Measurements from ENCODE around the gene PPFIA3.

PPFIA3 gene

DNA sequence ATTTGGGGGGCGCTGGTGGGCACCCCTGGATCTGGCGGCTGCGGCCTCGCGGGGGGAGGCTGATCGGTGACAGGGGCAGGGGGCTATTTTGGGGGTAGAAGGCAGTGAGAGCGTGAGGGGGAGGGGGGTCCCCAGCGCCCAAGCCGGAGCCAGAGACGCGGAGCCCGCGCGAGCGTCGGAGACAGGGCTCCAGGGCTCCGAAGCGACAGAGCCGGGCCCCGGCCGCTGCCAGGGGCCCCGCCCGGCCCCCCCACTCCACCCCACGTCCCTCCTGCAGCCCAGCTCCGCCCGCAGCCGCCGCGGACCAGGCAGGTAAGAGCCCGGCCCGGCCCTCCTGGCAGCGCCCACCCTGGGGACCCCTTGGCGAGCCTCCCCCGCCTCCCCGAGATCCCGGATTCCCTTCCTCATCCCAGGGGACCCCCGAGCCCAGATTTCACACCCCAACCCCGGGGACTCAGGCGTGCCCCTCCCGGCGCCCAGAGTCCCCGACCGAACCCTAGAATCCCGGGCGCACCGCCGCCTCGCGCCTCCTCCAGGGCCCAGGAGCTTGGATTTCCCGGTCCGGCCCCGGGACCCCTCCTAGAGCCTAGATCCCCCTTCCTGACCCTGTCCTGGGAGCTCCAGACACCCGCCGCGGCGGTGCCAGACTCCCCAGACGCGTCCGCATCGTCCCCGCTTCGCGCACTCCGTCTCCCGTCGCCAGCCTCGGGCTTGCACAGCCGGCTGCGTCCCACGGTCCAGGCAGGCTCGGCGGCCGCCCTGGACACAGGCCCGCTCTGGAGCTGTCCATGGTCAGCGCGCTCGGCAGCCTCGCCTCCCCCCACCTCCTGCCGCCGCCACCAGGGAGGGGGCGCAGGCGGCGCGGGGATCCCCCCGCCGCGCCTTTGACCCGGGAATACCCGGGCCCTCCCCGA lies at the start of gene PPFIA3:
Gene PPFIA3 (plus strand): TSS at position 134 of the 914 bp plus-strand sequence. CDS start 8,330 bp downstream, outside the sequence.
- H3K27ac ChIP-seq (ENCODE audit: low read length), result peak within 1 kb of the TSS; percentile 75; the same call in 1 of the 2 replicates
- no peaks in the 10 kb centered on the region for H4K20me1 ChIP-seq (ENCODE audit: insufficient read depth, low read length)
- peak within 1 kb of the TSS; percentile 100 for H3K4me2 ChIP-seq (ENCODE audit: low read depth, low read length)
- no peak for DNase-seq
- H3K9ac ChIP-seq (ENCODE audit: low read length), result peak within 1 kb of the TSS; percentile 93
- H3K36me3 ChIP-seq (replicated peaks; ENCODE audit: insufficient read depth, low read length), result no peaks in the 10 kb centered on the region
- peak within 1 kb of the TSS; percentile 86 for H3K4me3 ChIP-seq (ENCODE audit: low read length)
- peak within 1 kb of the TSS; percentile 94 for H2AFZ ChIP-seq (ENCODE audit: low read length)
- H3K79me2 ChIP-seq (ENCODE audit: low read length), result no peaks in the 10 kb centered on the region
- H3K9me2 ChIP-seq (replicated peaks; ENCODE audit: insufficient read depth, low read length), result no peaks in the 10 kb centered on the region
- H3K4me1 ChIP-seq (ENCODE audit: low read length), result peaks cover 10% of the 10 kb centered on the region
- TF ChIP-seq, protein P1, sequence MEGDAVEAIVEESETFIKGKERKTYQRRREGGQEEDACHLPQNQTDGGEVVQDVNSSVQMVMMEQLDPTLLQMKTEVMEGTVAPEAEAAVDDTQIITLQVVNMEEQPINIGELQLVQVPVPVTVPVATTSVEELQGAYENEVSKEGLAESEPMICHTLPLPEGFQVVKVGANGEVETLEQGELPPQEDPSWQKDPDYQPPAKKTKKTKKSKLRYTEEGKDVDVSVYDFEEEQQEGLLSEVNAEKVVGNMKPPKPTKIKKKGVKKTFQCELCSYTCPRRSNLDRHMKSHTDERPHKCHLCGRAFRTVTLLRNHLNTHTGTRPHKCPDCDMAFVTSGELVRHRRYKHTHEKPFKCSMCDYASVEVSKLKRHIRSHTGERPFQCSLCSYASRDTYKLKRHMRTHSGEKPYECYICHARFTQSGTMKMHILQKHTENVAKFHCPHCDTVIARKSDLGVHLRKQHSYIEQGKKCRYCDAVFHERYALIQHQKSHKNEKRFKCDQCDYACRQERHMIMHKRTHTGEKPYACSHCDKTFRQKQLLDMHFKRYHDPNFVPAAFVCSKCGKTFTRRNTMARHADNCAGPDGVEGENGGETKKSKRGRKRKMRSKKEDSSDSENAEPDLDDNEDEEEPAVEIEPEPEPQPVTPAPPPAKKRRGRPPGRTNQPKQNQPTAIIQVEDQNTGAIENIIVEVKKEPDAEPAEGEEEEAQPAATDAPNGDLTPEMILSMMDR (IDR thresholded peaks at IDR 0.05; ENCODE audit: low read length), result no peak
- peak; percentile 99 for TF ChIP-seq EZH2 (optimal IDR thresholded peaks at IDR 0.05; ENCODE audit: low read depth, low read length)
- TF ChIP-seq EZH2phosphoT487 (IDR thresholded peaks at IDR 0.05; ENCODE audit: low read length), result 0 out of 2 replicates have a peak, but pooled peaks have one; percentile 63
- 0 out of 2 replicates have a peak, but pooled peaks cover 4% of the 10 kb centered on the region for H3F3A ChIP-seq (ENCODE audit: insufficient read depth, low read length)
- peaks cover 30% of the 10 kb centered on the region for H3K27me3 ChIP-seq (replicated peaks; ENCODE audit: insufficient read depth, low read length)
- no peaks in the 10 kb centered on the region for H3K9me3 ChIP-seq (replicated peaks; ENCODE audit: insufficient read depth, low read length)

DNA sequence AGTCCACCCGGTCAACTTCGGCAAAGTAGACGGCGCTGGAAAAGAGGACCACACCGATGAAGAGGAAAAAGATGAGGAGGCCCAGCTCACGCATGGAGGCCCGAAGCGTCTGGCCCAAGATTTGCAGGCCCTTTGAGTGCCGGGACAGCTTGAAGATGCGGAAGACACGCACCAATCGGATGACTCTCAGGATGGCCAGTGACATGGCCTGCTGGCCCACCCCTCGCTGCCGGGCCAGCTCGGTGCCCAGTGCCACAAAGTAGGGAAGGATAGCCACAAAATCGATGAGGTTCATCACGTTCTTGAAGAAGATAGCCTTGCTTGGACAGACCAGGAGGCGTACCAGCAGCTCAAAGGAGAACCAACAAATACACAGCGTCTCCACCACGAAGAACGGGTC lies 48.9 kb upstream of the PPFIA3 start:
- H3K9ac ChIP-seq (ENCODE audit: low read length), result no peak overlapping the region
- no peaks in the 10 kb centered on the region for H3K36me3 ChIP-seq (replicated peaks; ENCODE audit: insufficient read depth, low read length)
- H3K4me1 ChIP-seq (ENCODE audit: low read length), result no peaks in the 10 kb centered on the region
- H3K27ac ChIP-seq (ENCODE audit: low read length), result no peak overlapping the region
- no peaks in the 10 kb centered on the region for H3F3A ChIP-seq (ENCODE audit: insufficient read depth, low read length)
- H2AFZ ChIP-seq (ENCODE audit: low read length), result no peak overlapping the region
- no peaks in the 10 kb centered on the region for H4K20me1 ChIP-seq (ENCODE audit: insufficient read depth, low read length)
- TF ChIP-seq EZH2phosphoT487 (IDR thresholded peaks at IDR 0.05; ENCODE audit: low read length), result no peak
- TF ChIP-seq, protein P1 (IDR thresholded peaks at IDR 0.05; ENCODE audit: low read length), result no peak
- no peak for TF ChIP-seq EZH2 (optimal IDR thresholded peaks at IDR 0.05; ENCODE audit: low read depth, low read length)
- H3K4me3 ChIP-seq (ENCODE audit: low read length), result no peak overlapping the region
- no peaks in the 10 kb centered on the region for H3K79me2 ChIP-seq (ENCODE audit: low read length)
- H3K9me3 ChIP-seq (replicated peaks; ENCODE audit: insufficient read depth, low read length), result no peaks in the 10 kb centered on the region
- H3K4me2 ChIP-seq (ENCODE audit: low read depth, low read length), result no peak overlapping the region
- no peaks in the 10 kb centered on the region for H3K9me2 ChIP-seq (replicated peaks; ENCODE audit: insufficient read depth, low read length)
- DNase-seq, result no peak
- peaks cover 67% of the 10 kb centered on the region for H3K27me3 ChIP-seq (replicated peaks; ENCODE audit: insufficient read depth, low read length)

DNA sequence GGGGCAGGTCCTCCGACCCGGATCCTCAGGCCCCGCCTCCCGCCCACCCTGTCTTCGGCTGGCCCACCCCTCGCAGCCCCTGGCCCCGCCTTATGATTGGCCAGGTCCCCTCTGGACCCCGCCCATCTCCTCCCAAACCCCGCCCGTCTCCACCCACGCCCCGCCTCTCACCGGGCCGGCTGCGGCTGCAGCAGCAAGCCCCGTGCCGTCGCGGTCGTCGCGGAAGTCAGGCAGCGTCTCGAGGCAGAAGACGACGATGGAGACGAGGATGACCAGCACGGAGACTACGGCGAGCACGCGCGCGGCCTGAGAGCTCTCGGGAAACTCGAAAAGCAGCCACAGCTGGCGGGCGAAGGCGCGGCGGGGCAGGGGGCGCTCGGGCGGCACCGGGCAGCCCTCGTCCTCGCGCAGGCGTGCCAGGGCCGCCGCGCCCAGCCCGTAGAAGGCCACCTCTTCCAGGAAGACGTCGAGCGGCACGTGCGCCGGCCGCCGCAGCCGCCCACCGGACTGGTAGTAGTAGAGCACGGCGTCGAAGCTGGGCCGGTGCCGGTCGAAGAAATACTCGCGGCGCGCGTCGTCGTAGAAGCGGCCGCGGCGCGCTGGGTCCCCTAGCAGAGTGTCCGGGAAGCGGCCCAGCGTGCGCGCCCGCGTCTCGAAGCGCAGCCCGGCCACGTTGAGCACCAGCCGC lies 47.3 kb upstream of the PPFIA3 start:
- DNase-seq, result no peak
- H3K4me2 ChIP-seq (ENCODE audit: low read depth, low read length), result no peak overlapping the region
- no peaks in the 10 kb centered on the region for H3K4me1 ChIP-seq (ENCODE audit: low read length)
- H3K9me3 ChIP-seq (replicated peaks; ENCODE audit: insufficient read depth, low read length), result no peaks in the 10 kb centered on the region
- TF ChIP-seq, protein P1 (IDR thresholded peaks at IDR 0.05; ENCODE audit: low read length), result no peak
- TF ChIP-seq EZH2 (optimal IDR thresholded peaks at IDR 0.05; ENCODE audit: low read depth, low read length), result no peak
- TF ChIP-seq EZH2phosphoT487 (IDR thresholded peaks at IDR 0.05; ENCODE audit: low read length), result no peak
- H3K36me3 ChIP-seq (replicated peaks; ENCODE audit: insufficient read depth, low read length), result no peaks in the 10 kb centered on the region
- H3K79me2 ChIP-seq (ENCODE audit: low read length), result no peaks in the 10 kb centered on the region
- no peaks in the 10 kb centered on the region for H3F3A ChIP-seq (ENCODE audit: insufficient read depth, low read length)
- H3K9ac ChIP-seq (ENCODE audit: low read length), result no peak overlapping the region
- peaks cover 51% of the 10 kb centered on the region for H3K27me3 ChIP-seq (replicated peaks; ENCODE audit: insufficient read depth, low read length)
- no peak overlapping the region for H2AFZ ChIP-seq (ENCODE audit: low read length)
- no peaks in the 10 kb centered on the region for H4K20me1 ChIP-seq (ENCODE audit: insufficient read depth, low read length)
- no peaks in the 10 kb centered on the region for H3K9me2 ChIP-seq (replicated peaks; ENCODE audit: insufficient read depth, low read length)
- no peak overlapping the region for H3K27ac ChIP-seq (ENCODE audit: low read length)
- H3K4me3 ChIP-seq (ENCODE audit: low read length), result no peak overlapping the region
